Progenitor cell of endocrine pancreas (in vitro differentiated cells): ENCODE measurements around the gene FAM163B. TPM values are rescaled to one million over a fixed set of nuclear protein-coding genes. Genes with fewer than 3 reads are reported as not detected.

Source experiments
- DNase-seq: peaks from one replicate; pipeline ENCODE4 v3.0.0; 2021; ENCODE audit warnings: low spot score; ENCODE audit not compliant: unreplicated experiment
- H3K27ac Mint-ChIP-seq: 2 replicates; pipeline ENCODE4 v1.8.0; 2021; ENCODE audit warnings: mild to moderate bottlenecking, moderate library complexity, mixed read lengths
- H3K27me3 Mint-ChIP-seq: 2 replicates; pipeline ENCODE4 v1.8.0; 2021; ENCODE audit warnings: mixed read lengths
- H3K36me3 Mint-ChIP-seq: 2 replicates; pipeline ENCODE4 v1.8.0; 2022; ENCODE audit warnings: mixed read lengths; ENCODE audit not compliant: insufficient read depth
- H3K4me1 Mint-ChIP-seq: 2 replicates; pipeline ENCODE4 v1.8.0; 2021; ENCODE audit warnings: low read depth, mixed read lengths
- H3K4me3 Mint-ChIP-seq: 2 replicates; pipeline ENCODE4 v1.8.0; 2021; ENCODE audit warnings: low read depth, mild to moderate bottlenecking, moderate library complexity, mixed read lengths
- H3K9me3 Mint-ChIP-seq: 2 replicates; pipeline ENCODE4 v1.8.0; 2021; ENCODE audit warnings: low read depth, mixed read lengths
- total RNA-seq: library from RNA; stranded (reverse); gene quantifications from 2 replicates; pipeline ENCODE4 v1.2.1, GENCODE V29; 2021
- TF ChIP-seq, protein P1 (sequence below): fragments of 200-600 bp; sonication (generic); IDR thresholded peaks from one replicate; pipeline ENCODE4 v1.5.0; 2021; ENCODE audit warnings: antibody characterized with exemption, mild to moderate bottlenecking; ENCODE audit not compliant: unreplicated experiment

FAM163B gene
- total RNA-seq, 1 donor from 2014 or later = not detected

DNA sequence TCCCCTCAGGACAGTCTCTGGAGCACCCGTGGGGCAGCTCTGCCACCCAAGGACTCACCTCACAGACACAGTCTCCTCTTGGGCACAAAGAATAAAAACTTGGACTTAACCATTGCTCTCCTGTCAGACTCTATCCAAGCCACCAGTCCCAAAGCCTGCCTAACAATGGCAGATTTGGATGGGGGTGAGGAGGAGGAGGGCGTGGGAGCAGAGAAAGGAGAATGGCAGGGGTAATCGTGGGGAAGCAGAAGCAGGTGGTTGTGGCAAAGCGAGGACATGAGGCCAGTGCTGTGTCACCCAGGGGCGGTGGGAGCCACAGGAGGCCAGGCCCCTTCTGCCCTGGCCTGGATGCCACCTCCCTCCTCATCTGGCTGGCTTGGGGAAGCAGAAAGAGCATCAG is 5.5 kb upstream of the FAM163B start:
- TF ChIP-seq, protein P1, sequence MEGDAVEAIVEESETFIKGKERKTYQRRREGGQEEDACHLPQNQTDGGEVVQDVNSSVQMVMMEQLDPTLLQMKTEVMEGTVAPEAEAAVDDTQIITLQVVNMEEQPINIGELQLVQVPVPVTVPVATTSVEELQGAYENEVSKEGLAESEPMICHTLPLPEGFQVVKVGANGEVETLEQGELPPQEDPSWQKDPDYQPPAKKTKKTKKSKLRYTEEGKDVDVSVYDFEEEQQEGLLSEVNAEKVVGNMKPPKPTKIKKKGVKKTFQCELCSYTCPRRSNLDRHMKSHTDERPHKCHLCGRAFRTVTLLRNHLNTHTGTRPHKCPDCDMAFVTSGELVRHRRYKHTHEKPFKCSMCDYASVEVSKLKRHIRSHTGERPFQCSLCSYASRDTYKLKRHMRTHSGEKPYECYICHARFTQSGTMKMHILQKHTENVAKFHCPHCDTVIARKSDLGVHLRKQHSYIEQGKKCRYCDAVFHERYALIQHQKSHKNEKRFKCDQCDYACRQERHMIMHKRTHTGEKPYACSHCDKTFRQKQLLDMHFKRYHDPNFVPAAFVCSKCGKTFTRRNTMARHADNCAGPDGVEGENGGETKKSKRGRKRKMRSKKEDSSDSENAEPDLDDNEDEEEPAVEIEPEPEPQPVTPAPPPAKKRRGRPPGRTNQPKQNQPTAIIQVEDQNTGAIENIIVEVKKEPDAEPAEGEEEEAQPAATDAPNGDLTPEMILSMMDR = no peak

DNA sequence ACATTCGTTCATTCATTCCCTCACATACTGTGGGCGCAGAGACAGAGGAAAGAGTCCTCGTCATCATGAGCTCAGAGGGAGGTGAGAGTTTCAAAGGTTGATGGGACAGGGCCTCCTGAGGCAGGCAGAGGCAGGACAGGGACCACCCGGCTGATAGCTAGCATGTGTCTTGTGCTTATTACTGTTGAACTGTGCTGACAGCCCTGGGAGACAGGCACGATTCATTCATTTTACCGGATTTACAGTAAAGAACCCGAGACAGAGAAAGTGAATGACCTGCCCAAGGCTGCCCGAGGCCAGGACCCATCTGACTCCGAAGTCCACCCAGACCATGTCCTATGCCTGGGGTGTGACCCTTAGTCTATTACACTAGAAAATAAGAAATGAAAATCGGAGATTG is 4.9 kb upstream of the FAM163B start:
- H3K4me3 Mint-ChIP-seq = no peak overlapping the region
- H3K9me3 Mint-ChIP-seq = no peaks in the 10 kb centered on the region
- TF ChIP-seq, protein P1 = no peak
- H3K36me3 Mint-ChIP-seq = no peaks in the 10 kb centered on the region
- H3K4me1 Mint-ChIP-seq = no peaks in the 10 kb centered on the region
- no peak overlapping the region for H3K27ac Mint-ChIP-seq
- no peak for DNase-seq
- peaks cover 75% of the 10 kb centered on the region for H3K27me3 Mint-ChIP-seq

More for the DNA sequence above, 5.5 kb upstream of the FAM163B start:
- Mint-ChIP-seq H3K4me1 (no peaks in the 10 kb centered on the region), H3K9me3 (no peaks in the 10 kb centered on the region), H3K27me3 (peaks cover 77% of the 10 kb centered on the region), H3K27ac (no peak overlapping the region), H3K4me3 (no peak overlapping the region), H3K36me3 (no peaks in the 10 kb centered on the region)
- DNase-seq = no peak

DNA sequence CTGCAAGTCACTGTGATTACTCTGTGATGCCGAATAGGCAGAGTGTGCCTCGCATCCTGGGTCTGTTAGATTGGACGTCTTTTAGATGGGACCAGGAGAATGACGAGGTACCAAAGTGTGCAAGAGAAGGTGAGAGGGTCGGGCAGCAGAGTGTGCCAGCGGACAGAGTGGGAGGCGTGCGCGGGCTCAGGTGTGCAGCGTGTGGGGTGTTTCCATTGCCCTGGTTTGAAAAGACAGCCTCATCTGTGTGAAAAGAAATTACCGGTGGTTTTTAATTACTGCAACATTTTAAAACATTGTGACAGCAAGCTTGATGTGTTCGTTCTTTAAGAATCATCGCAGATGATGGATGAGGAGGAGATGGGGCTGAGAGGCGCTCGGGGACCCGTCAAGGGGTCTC is 4.2 kb upstream of the FAM163B start:
- Mint-ChIP-seq H3K27me3 (peaks cover 73% of the 10 kb centered on the region), H3K4me3 (no peak overlapping the region), H3K4me1 (no peaks in the 10 kb centered on the region), H3K9me3 (no peaks in the 10 kb centered on the region), H3K36me3 (no peaks in the 10 kb centered on the region), H3K27ac (no peak overlapping the region)
- TF ChIP-seq, protein P1 = no peak
- DNase-seq = no peak

DNA sequence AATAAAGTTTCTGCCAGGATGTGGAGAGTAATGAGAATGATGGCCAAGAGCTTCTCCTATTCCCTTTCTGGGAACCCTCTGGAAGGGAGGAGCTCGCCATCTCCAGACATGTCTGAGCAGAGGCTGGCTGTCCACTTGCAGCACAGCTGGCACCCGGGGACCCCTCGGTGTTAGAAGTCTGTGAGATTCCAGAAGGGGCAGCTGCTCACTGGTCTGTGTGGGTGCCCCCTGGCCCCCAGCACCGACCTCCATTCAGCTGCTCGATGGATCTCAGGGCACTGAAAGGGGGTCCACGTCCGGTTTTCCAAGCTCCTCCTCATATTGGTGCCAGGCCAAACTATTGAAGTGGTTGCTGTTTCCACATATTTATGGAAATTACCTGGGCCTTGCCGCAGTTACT is 3.6 kb upstream of the FAM163B start:
- no peaks in the 10 kb centered on the region for H3K36me3 Mint-ChIP-seq
- no peaks in the 10 kb centered on the region for H3K9me3 Mint-ChIP-seq
- no peak overlapping the region for H3K4me3 Mint-ChIP-seq
- peaks cover 73% of the 10 kb centered on the region for H3K27me3 Mint-ChIP-seq
- TF ChIP-seq, protein P1 = no peak
- no peak for DNase-seq
- H3K4me1 Mint-ChIP-seq = no peaks in the 10 kb centered on the region
- no peak overlapping the region for H3K27ac Mint-ChIP-seq

DNA sequence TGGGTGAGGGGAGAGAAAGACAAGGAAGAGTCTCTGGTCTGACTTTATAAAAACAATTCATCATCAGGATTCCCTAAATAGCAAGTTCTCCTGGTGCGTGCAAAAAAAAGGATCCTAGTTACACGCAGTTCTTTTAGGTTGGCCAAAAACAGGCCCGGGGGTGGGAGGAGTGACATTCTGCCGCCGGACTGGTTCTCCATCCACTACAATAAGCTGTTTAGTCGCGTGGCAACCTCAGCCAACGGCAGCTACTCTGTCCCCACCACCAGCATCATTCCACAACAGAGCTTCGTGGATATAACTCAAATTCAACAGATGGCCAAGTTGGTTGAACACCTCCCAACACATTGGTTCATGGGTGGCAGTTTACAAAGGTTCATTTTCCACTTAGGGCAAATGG is 2.9 kb upstream of the FAM163B start:
- TF ChIP-seq, protein P1 = no peak
- Mint-ChIP-seq H3K9me3 (no peaks in the 10 kb centered on the region), H3K27ac (no peak overlapping the region), H3K4me1 (no peaks in the 10 kb centered on the region), H3K4me3 (no peak overlapping the region), H3K27me3 (peaks cover 77% of the 10 kb centered on the region), H3K36me3 (no peaks in the 10 kb centered on the region)
- DNase-seq = no peak
